ENCODE measurements around the gene PHYHD1.

DNA sequence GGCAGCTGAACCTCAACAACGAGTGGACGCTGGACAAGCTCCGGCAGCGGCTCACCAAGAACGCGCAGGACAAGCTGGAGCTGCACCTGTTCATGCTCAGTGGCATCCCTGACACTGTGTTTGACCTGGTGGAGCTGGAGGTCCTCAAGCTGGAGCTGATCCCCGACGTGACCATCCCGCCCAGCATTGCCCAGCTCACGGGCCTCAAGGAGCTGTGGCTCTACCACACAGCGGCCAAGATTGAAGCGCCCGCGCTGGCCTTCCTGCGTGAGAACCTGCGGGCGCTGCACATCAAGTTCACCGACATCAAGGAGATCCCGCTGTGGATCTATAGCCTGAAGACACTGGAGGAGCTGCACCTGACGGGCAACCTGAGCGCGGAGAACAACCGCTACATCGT, 12.4 kb upstream of the PHYHD1 start:
- TF ChIP-seq, protein P1, sequence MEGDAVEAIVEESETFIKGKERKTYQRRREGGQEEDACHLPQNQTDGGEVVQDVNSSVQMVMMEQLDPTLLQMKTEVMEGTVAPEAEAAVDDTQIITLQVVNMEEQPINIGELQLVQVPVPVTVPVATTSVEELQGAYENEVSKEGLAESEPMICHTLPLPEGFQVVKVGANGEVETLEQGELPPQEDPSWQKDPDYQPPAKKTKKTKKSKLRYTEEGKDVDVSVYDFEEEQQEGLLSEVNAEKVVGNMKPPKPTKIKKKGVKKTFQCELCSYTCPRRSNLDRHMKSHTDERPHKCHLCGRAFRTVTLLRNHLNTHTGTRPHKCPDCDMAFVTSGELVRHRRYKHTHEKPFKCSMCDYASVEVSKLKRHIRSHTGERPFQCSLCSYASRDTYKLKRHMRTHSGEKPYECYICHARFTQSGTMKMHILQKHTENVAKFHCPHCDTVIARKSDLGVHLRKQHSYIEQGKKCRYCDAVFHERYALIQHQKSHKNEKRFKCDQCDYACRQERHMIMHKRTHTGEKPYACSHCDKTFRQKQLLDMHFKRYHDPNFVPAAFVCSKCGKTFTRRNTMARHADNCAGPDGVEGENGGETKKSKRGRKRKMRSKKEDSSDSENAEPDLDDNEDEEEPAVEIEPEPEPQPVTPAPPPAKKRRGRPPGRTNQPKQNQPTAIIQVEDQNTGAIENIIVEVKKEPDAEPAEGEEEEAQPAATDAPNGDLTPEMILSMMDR (IDR thresholded peaks at IDR 0.05), result no peak
- TF ChIP-seq POLR2AphosphoS5 (IDR thresholded peaks at IDR 0.05), result no peak
